Fibroblast of lung (primary cell): ENCODE data around the gene NTRK3.

Experiments used
- CTCF ChIP-seq, 2 donors: IDR thresholded peaks in 1 of 2; conservative IDR thresholded peaks in 1 of 2; 1 replicate in 1 of 2; 2 replicates in 1 of 2; pipeline ENCODE4 v1.5.1; 2011 to 2012; ENCODE audit warnings: low read length in 2 of 2, control low read depth in 1 of 2, inconsistent platforms in 1 of 2, low read depth in 1 of 2, mild to moderate bottlenecking in 1 of 2
- EZH2 ChIP-seq: IDR thresholded peaks from 2 replicates; pipeline ENCODE4 v1.5.1; 2012; ENCODE audit warnings: low read length, control low read depth, mild to moderate bottlenecking; ENCODE audit errors: missing control alignments

DNA sequence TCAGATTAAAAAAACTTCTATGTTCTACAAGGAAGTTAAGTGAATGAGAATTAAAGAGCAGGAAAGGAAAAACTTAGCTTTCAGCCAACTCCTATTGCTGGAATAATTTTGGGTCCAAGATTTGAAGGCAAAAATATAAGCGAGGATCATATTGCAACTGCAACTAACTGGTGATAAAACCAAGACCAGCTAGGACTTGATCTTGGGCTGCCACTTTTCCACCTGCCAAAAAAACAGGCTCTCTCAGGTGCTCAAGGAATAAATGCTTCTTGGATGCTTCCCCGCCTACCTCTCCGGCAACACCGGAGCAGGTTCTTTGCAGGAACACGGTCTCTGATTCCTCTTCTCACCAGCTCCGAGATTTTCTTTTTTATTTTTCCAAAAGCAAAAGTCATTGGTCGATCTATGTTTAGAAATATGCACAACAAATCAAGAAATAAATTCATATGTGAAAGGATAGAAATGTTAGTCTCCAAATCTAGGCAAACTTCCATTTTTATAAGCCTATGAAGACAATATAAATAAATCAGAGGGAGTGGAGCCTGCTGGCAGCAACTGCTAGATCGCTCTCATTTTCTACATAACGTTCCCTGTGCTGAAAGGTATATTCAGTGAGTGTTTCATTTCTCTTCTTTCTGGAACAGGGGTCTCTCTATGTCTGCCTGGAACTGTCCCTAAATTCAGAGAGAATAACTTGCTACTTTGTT lies 241.9 kb downstream of the NTRK3 start:
- TF ChIP-seq CTCF (conservative IDR thresholded peaks at IDR 0.05 in 1 of 2, IDR thresholded peaks at IDR 0.05 in 1 of 2; ENCODE audit: low read depth in 1 of 2, low read length in 2 of 2) (no peak), EZH2 (no peak)
